Right renal pelvis (tissue), 4 donors: ENCODE results near the gene UCN2. TPM values are rescaled to one million over a fixed set of nuclear protein-coding genes. Genes with fewer than 3 reads are reported as not detected.

Experiments
- DNase-seq, 4 donors: peaks; one replicate each; pipeline ENCODE4 v3.0.0-alpha.2; 2013; ENCODE audit warnings: low read depth in 4 of 4, low spot score in 3 of 4, missing footprints in 1 of 4
- polyA plus RNA-seq, 4 donors: library from polyadenylated mRNA; unstranded; fragments of 120-200 nt; gene quantifications; one replicate each; pipeline ENCODE4 v1.2.1, GENCODE V29; 2013; ENCODE audit not compliant: insufficient read length in 4 of 4

The UCN2 gene
- polyA plus RNA-seq, 4 donors, result 0.19 to 0.66 (median 0.57) TPM

DNA sequence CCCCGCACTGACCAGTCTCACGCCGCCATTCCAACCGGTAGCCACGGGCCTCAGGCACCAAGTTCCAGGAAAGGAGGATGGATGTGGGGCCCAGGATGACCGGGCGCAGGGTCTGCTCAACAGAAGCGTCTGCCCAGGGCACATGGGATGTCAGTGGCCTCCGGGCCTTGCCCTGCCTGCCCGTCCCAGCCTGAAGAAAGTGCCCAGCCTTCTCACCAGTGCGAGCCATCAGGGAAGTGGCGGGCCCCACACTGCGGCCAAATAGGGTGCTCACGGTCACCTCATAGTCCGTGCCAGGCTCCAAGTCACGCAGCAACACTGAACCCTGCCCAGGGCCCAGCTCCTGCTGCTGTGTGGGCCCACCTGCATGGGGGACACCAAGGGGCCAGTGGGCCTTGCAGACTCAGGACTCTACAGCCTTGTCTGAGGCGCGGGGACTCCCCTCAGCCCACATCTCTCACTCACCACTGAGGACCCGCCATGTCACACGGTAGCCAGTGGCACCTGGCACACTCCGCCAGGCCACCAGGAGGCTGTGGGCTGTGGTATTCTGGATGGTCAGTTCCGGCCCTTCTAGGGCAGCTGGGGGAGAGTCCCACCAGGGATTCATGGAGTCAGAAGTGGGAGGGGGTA is 28.4 kb upstream of the UCN2 start:
- DNase-seq, result no peak

DNA sequence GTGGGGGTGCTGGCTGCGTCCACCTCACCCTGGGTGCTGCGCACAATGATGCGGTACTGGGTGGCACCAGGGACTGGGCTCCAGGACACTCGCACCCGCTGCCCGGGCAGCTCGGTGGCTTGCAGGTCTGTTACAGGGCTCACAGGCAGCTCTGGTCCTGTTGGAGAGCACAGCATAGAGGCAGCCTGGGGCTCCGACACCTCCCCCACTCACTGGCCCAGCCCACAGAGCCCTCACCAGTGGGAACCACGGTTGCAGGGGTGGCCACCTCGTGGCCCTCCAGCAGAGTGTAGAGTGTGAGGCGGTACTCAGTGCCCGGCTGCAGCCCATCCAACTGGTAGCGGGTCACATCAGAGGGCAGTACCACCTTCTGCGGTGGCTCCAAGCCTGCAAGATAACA is 27.9 kb upstream of the UCN2 start:
- no peak for DNase-seq

DNA sequence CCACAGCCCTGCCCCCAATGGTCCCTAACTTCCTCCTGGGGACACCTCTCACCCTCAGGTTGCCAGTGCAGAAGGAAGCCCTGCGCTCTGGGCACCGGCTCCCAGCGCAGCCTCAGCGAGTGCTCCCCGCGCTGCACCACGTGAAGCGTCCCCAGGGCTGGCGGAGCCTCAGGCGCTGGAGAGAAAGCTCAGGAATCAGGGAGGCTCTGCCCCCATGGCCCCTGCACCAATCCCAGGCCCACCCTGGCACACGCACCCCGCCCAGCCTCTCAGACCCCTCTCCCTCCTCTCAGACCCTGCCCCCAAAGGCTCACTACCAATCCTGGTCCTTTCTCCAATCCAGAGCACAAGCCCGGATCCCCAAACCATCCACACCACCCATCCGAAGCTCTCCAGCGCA is 24.6 kb upstream of the UCN2 start:
- no peak for DNase-seq

DNA sequence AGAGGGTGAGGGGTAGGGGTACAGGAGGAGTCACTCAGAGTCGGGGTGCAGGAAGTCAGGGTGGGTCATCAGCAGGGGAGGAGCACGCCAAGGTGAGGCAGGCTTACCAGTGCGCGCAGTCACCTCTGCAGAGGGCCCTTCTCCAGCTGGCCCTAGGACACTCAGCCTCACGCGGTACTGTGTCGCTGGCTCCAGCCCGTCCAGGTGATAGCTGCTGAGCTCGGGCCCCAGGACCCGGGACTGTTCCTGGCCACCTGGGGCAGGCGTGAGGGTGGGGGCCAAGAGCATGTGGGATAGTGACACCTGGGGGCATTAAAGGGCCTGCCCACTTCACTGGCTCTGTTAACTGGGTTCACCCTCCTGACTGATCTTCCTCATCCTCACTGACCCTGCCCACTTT is 24.1 kb upstream of the UCN2 start:
- no peak for DNase-seq

DNA sequence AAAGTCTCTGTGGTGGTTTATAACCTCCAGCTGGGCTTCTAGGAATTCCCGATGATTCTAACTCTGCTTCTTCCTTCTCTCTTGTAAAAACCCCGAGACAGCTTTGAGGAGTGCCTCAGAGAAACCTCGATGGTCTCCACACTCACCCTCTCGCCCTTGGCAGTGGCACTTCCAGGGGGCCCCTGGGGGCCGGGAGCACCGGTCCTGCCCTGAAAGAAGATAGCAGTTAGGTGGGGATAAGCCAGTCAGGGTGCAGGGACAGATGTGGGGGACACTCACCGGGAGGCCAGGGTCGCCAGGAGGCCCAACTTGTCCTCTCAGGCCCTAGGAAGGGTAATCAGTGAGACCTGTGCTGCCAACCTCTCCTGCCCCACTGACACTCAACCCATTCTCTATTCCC is 21.8 kb upstream of the UCN2 start:
- DNase-seq, result no peak

DNA sequence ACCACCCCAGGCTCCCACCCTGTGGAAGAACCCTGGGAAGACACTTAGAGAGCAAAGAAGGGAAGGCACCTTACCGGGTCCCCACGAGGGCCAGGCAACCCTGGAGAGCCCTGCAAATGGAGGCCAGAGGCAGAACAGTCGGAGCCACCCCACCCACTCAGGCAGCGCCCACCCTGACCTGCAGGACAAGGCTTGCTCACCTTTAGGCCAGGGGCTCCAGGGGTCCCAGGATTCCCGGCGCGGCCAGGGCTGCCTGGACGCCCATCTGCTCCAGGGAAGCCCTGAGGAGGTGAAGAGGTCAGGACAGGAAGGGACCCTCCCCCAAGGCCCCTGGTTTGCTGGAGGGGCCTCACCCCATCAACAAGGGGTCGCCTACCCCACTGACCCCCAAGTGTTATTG is 21.3 kb upstream of the UCN2 start:
- no peak for DNase-seq

DNA sequence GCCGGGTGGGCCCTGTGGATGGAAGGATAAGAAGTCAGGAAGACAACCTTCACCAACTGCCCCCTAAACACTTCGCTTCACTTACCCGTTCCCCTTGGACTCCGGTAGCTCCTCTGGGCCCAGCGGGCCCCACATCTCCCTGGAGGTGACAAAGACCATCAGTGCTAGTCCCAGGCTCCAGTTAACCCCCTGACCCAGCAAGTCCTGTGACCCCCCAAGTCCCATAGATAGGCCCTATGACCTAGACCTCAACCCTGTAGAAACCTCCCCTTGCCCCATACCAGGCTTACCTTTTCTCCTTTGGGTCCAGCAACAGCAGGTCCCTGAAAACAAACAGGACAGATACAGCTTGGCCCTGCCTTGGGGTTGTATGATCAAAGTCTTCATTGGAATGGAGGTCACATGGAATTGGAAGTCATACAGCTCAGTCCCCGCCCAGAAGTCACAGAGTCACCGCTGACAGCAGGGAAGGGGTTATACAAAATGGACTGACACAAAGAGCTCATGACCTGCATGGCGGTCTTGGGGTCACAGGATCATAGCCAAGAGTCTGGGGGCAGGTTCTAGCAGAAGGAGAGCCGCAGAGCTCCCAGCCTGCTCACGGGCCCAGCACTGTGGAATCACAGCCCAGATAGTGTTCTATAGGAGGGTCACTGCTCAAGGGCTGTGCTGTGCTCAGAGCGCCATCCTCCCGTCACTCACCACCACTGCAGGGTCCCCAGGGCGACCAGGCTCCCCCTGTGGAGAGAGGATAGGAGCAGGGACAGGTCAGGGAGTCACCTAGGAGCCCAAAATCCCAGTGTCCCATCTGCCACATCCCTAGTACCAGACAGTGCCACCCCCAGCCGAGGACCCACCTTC is 18.3 kb upstream of the UCN2 start:
- no peak for DNase-seq

DNA sequence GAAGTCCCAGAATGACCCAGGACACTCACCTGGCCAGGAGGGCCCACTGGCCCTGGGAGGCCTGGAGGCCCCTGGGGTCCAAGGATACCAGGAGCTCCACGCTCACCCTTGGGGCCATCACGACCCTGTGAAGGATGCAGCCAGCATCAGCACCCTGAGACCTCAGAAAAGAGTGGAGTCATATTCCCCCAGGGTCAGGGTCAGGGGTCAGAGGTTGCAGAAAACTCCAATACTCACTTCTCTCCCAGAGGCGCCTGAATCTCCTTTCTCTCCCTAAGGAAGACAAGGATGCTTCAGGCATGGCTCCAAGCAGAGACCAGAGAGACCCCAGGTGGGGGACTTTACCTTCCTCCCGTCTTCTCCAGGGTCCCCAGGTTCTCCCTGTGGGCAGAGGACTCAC is 13.1 kb upstream of the UCN2 start:
- no peak for DNase-seq

DNA sequence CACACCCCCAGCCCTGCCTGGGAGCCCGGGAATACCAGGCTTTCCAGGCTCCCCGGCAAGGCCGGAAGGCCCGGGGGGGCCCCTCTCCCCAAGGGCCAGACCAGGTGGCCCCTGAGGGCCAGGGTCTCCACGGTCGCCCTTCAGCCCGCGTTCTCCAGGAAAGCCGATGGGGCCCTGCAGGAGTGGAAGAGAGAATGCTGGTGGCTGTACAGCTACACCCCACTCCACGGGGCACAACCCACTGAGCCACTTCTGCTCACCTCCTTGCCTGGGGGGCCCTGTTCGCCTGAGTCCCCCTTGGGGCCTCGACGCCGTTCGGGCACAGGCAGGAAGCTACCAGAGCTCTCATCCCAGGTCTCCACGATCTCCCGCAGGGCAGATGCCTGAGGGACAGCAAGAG is 11.8 kb upstream of the UCN2 start:
- DNase-seq, result no peak

DNA sequence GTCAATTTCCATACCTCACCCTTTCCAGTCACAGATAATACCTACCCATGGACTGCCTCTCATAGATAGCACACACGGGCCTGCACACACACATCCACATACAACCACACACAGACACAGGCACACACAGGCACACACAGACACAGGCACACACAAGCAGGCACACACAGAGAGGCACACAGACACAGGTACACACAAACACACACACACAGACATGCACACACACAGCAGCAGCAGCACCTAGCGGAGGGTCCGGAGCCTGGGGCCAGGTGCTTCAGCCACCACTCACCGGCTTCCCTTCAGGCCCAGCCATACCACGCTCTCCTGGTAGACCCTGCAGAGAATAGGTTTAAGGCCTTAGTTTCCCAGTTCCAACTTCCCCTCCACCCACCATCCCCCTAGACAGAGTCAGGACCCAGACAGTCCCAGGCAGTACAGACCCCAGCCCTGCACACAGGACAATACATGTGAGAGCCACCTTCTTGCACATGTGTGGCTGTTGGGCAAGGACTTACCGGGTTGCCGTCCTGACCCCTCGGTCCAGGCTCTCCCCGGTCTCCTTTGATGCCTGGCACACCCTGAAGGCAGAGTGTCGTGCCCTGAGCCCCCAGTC is 10.5 kb upstream of the UCN2 start:
- no peak for DNase-seq

DNA sequence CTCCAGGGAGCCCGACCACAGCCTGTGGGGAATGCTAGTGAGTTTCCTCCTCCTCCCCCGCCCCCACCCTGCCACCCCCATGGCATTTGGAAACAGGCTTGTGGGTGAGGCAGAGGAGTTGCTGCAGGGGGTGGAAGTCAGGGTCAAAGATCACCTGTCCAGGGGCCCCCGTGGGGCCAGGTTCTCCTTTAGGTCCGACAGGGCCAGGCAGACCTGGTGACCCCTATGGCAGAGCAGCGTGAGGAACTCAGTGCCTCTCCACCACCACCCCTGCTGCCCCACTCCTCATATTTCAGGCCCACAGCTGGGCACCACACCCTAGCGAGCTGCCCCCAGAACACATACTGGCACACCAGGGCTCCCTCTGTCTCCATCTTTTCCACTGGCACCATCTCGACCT is 8.9 kb upstream of the UCN2 start:
- no peak for DNase-seq

DNA sequence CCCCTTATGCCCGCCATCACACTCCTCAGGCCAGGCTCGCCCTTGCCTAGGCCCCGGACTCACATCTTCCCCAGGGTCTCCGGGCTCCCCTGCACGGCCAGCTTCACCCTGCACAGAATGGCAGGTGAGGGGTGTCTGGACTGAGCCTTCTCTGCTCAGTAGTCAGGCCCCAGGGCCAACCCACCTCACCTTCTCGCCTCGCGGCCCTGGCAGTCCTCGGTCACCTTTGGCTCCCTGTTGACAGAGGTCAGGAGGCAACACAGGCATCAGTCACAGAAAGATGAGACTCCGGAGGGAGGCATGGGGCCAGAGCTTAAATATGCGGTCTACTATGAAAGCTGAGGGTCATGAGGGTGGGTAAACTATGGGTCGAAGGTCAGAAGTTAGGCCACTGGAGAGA is 8.4 kb upstream of the UCN2 start:
- DNase-seq, result no peak

DNA sequence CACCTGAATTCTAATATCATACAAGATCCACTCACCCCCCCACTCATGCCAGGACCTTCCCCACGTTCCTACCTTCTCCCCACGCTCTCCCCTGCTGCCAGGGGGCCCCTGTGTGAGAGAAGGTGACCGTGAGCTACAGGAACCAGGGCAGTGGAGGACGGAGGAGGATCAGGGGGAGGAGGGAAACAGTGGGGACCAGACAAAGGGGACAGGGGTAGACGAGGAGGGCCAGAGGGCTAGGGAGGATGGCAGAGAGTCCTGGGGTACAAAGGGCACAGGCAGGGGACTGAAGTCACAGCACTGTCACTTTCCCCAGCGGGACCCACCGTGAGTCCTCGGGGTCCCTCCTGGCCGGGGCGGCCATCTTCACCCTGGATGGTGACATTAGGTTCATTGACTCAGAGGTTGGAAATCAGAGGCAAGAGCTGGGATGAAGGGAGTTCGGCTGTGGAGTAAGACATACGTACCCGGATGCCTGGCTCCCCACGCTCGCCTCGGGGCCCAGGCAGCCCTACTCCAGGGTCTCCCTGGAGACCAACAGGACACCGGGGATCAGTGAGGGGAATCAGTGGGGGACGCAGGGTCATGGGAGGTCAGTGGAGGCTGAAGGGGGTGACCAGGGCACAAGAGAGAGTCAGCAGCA is 6.3 kb upstream of the UCN2 start:
- no peak for DNase-seq

DNA sequence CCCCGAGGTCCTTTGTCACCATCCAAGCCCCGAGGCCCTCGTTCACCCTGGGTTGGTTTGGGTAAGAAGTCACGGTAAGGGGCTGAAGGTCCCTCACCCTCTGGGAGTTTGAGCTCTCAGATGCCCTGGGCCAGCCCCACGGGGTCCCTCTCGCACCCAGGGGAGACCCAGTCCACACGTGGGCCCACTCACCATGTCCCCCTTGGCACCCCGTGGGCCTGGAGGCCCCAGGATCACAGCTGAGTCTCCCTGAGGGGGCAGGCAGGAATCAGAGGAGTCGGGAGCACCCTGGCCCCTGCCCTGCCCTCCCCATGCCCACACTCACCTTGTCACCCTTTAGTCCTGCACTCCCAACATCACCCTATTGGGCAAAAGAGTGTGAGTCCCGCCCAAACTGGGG is 5.8 kb upstream of the UCN2 start:
- no peak for DNase-seq

DNA sequence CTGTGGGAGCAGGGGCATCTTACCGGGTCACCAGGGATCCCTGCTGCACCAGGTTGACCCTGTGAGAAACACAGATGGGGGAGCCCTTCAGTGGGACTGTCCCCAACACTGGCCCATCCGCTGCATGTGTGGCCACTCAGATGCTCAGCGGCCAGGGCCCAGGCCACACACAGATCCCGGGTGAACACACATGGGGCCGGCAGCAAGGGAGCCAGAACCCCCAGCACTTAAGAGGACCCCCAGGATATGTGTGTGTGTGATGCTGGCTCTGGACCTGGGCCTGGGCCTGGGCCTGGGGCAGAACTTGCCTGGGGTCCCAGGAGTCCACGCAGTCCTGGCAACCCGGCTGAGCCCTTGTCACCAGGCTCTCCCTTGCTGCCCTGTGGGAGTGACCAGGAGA is 4.9 kb upstream of the UCN2 start:
- no peak for DNase-seq

DNA sequence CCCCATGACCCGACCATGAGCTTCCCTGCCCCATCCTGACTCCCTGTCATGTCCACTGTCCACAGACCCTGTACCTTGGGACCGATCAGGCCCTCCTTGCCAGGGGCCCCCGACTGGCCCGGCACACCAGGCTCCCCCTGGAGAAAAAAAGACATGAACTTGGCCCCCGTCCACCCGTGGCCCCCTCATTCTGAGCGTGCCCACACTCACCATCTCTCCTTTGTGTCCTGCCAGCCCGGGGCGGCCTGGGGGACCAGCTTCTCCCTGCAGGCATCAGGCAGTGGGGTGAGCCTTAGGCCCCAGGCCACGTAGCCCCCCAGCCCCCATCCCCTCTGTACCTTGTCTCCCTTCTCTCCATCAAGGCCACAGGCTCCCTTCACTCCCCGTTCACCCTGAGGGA is 3.9 kb upstream of the UCN2 start:
- DNase-seq, result no peak

DNA sequence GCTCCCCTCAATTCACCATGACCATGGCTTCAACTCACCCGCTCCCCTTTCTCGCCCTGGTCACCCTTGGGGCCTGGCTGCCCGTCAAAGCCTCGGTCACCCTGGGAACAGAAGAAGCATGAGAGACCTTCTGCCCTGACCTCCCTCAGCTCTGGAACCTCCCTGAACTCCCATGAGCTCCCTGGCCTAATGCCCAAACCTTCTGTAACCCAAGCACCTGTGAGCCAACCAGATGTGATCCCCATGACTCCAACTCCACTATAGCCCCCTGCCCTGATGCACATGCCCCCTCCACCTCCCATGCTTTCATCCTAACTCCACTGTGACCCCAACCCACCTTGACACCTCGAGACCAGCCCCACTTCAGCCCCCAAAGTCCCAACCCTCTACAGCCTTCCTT is 3.5 kb upstream of the UCN2 start:
- no peak for DNase-seq

DNA sequence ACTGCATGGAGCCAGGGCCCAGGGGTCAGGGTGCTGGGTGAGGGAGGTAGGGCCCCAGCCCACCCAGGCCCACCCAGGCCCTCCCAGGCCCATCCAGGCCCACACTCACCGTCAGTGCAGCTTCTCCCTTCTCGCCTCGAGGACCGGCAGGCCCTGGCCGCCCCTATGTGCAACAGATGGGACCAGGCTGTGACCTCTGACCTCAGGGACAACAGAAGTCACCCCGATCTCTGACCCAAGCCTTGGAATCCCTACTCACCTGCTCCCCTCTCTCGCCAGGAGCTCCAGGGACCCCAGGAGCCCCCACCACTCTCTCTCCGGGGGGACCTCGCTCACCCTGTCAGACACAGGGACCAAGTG is 2.8 kb upstream of the UCN2 start:
- DNase-seq, result no peak

DNA sequence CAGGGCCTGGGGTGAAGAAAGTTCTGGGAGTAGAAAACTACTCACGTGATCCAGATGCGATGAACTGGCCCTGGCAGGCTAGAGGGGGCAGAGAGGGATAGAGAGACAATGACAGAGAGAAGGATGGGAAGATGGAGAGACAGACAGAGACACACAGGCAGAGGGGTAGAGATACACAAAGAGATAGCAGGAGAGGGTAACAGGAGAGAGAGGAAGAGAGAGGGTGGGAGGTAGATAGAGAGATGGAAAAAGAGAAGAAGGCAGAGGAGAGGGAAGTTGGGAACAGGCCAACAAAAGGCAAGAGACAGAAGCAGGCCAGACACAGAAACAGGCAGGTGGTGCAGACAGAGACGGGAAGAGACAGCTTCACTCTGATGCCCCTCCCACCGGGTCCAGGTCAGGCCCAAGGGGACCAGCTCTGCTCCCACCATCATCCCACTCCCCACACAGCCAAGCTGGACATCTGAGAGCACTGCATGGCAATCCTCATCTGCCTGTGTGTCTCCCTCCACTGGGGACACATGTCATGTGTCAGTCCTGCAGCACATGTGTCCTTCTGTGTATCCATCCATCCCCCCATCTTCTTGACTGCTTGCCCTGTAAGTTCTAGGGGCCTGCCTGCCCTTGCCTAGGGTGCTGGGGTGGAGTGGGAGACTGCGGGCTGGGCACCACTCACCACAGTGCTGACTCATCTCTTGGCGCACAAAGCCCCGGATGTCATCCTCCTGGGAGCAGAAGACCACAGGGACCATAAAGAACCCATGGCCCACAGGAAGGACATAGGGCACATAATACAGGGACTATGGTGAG is 2.2 kb upstream of the UCN2 start:
- DNase-seq, result no peak

DNA sequence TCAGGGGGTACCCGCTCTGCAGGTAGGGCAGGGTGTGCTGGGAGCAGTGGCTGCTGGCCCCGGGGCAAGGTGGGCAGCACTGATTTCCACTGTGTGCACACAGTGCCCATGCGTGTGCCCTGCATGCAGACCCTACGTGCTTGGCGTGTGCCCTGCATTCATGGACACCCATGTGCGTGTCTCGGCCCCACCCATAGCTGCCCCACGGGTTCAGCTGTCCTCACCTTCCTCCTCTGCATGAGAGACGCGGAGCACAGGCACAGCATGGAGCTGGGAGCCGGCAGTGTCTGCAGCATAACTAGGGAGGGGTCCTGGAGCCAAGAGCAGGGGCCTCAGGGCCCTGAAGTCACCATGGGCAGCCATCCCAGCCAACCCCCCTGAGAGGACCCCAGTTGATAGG is 1.6 kb upstream of the UCN2 start:
- DNase-seq, result no peak

DNA sequence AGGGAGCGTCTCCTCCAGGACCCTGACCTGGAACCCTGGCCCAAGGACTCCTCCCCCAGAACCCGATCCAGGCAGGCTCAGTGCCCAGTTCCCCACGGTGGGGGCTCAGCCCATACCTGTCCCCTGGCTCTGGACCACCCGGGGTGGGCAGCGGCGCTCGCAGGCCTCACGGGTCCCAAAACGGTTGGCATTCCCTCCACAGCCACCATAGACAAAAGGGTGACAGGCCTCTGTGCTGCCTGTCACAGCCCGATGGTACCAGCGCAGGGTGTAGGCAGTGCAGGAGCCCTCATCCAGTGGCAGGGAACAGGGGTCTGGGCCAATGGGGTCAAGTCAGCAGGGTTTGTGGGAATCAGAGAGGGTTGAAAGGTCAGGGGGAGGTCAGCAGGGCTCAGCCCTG is 1.1 kb upstream of the UCN2 start:
- no peak for DNase-seq
